Measurements from ENCODE around the gene SRPK2.
"Not testable (repeated sequence)": the region's sequence is repeated elsewhere in the genome, so short reads cannot be mapped to it uniquely, and the experiment has no call there.

The SRPK2 gene

DNA sequence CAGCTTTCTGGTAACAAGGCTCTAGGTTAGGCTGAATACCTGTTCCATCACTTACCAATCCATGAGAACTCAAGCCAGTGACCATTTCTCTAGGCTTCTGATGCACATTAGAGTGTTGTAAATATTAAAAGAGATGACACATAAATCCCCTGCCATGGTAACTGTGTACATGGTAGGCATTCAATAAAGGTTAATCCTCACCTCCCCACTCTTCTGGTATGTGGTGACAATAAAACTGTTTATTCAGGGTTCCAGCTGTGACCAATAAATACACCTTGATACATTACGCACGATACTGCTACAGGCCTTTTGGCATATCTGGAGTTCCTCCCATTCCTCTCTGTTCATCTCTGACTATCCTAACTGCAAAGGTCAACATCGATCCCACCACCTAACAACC, 171.9 kb downstream of the SRPK2 start:
- no peak for DNase-seq

GRCh38 chr7:105215821-105216220, 172.9 kb downstream of the SRPK2 start:
- no peak for DNase-seq

DNA sequence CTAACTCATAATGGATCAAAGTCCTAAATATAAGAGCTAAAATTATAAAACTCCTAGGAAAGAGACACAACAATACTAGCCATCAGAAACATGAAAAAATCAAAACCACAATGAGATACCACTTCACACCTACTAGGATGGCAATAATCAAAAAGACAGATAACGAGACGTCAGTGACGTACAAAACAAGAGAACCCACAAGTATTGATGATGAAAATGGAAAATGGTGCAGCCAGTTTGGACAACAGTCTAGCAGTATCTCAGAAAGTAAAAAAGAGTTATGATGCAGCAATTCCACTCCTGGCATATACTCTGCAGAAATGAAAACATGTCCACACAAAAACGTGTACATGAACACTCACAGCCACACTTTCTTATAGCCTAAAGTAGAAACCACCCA, 173.5 kb downstream of the SRPK2 start:
- no peak for DNase-seq

DNA sequence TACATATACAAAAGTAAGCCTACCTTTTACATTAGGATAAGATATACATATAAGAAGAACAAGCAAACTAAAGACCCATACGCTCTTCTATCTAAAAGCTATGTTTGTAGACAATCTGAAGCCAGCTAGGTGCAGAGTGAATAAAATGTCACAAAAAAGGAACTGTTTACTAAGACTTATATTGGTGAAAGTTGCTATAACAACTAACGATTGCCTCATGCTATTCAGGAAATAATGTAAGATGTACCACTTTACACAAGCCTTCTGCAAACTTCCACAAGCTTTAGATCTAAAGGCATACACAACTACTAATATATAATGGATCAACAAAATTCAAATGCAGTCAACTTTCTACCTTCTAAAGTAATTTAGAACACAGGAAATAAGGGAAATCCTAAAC, 175.1 kb downstream of the SRPK2 start:
- DNase-seq, result peak; percentile 14

GRCh38 chr7:105212212-105212611, 176.5 kb downstream of the SRPK2 start:
- no peak for DNase-seq

DNA sequence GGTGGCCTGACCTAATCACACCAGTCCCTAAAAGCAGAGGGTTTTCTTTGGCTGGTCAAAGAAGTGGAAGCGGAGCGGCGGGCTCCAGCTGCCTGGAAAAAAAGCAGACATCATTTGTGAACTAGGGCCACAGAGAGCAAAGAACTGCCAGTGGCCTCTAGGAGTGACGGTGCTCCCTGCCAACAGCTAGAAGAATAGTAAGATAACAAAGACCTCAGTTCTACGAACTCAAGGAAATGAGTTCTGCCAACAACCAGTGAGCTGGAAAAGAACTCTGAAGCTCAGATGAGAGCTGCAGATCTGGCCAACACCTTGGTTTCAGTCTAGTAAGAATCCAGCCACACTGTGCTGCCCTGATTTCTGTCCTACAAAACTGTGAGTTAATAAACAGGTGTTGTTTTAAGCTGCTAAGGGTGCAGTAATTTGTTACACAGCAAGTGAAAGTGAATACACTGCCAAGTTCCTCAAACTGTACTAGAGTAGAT, 178.0 kb downstream of the SRPK2 start:
- no peak for DNase-seq

GRCh38 chr7:105209870-105210269, 178.9 kb downstream of the SRPK2 start:
- no peak for DNase-seq

GRCh38 chr7:105209433-105209832, 179.3 kb downstream of the SRPK2 start:
- DNase-seq, result no peak

- DNase-seq, result no peak
Observed at GRCh38 chr7:105206985-105207384, 181.7 kb downstream of the SRPK2 start.

- no peak for DNase-seq
Observed at GRCh38 chr7:105205592-105206237, 183.0 kb downstream of the SRPK2 start.

DNA sequence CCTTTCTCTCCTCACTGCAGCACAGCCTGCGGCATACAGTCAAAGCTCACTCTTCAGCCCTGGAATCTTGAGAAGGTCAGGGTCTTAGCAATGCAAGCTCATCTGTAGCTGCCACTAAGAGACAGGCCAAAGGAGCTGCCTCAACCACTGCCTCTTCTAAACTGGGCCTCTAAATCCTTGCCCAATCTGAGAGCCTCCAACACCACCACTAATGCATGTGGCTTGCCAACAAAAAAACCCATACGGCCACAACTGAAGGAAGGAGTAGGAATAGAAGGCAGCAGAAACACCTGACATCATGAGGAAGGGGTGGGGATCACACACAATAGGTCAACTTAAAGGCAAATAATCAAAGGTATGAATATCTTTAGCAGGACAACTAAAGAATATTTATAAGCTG, 183.8 kb downstream of the SRPK2 start:
- DNase-seq, result no peak

DNA sequence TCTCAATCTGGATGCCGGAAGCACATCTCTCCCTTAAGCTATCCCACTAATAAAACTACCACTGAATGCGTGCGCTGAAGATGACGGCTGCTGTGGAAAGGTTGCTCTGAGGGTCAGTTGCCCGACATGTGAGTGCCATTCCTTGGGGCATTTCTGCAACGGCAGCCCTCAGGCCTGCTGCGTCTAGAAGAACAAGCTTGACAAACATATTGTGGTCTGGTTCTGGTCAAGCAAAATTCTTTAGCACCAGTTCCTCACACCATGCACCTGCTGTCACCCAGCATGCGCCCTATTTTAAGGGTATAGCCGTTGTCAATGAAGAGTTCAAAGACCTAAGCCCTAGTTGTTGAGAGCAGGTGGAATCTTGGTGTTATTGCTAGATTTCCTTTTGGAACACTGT, 184.2 kb downstream of the SRPK2 start:
- no peak for DNase-seq

DNA sequence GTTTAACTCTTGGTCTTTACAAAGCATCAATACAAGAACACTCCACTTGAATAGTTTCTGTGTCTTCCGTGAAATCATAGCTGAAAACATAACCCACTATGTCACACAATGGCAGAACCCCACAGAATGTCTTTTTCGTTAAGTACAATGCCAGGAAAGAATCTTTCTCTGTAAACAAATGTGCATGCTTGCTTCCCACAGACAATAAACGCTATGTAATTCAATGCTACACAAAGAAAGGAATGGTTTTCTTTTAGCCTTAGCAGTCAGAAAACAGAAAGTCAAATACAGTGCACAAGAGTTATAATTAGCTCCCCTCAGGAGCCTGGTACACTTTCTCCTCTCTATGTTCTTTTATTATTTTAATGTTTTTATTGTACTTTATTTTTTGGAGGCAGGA, 186.1 kb downstream of the SRPK2 start:
- DNase-seq, result no peak

DNA sequence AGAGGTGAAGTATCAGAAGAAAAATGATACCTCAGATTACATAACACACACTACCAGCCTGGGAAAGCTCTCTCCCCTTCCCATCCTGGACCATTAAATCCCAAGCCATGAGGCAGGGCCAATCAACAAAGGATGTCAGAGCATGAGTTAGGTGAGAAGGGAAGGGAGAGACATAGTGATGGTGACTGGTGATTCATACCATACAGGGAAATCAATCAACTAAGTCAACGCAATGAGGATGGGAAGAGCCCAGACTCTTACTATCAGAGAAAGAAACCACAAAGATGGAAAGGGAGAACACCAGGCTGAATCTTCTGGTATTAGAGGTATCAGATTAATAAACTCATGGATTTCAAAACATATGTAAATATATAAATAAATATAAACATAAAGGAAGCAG, 189.3 kb downstream of the SRPK2 start:
- no peak for DNase-seq

GRCh38 chr7:105198223-105198622, 190.5 kb downstream of the SRPK2 start:
- no peak for DNase-seq

GRCh38 chr7:105196473-105196872, 192.2 kb downstream of the SRPK2 start:
- no peak for DNase-seq

DNA sequence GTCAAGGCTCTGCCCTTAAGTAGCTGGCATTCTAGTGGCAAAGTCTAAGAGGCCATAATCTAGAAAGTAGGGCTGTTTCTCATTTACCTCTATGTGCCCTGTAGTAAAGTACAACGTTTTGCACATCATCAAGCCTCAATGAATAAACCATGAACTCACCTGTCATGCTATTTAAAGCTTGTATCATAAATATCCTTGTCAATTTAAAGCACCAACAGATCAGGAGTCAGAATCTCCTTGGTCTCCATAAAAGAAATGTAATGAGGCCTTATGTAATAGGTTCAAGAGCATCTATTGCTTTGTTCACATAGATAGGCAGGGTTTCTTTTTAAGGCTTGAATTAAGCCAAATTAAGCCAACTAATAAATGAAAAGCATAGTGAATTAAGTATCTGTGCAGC, 192.8 kb downstream of the SRPK2 start:
- no peak for DNase-seq

GRCh38 chr7:105194959-105195358, 193.8 kb downstream of the SRPK2 start:
- DNase-seq, result not testable (repeated sequence)

GRCh38 chr7:105191331-105191730, 197.4 kb downstream of the SRPK2 start:
- DNase-seq, result no peak

- DNase-seq, result no peak
Observed at GRCh38 chr7:105189859-105190492, 198.7 kb downstream of the SRPK2 start.

DNA sequence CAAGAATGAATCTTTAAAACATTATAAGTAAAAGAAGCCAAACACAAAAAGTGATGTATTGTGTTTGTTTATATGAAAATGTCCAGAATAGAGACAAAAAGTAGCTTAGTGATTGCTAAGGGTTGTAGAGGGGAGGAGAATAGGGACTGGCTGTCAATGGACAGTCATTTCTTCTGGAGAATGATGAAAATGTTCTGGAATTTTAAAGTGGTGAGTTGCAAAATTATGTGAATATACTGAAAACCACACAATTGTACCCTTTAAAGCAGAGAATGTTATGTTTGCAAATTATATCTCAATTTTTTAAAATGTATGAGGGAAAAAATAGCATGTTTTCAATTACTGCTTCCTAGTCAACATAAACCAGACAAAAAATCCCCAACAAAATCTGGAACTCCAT, 200.5 kb downstream of the SRPK2 start:
- DNase-seq, result no peak

- DNase-seq, result no peak
Observed at GRCh38 chr7:105187302-105188169, 201.2 kb downstream of the SRPK2 start.

DNA sequence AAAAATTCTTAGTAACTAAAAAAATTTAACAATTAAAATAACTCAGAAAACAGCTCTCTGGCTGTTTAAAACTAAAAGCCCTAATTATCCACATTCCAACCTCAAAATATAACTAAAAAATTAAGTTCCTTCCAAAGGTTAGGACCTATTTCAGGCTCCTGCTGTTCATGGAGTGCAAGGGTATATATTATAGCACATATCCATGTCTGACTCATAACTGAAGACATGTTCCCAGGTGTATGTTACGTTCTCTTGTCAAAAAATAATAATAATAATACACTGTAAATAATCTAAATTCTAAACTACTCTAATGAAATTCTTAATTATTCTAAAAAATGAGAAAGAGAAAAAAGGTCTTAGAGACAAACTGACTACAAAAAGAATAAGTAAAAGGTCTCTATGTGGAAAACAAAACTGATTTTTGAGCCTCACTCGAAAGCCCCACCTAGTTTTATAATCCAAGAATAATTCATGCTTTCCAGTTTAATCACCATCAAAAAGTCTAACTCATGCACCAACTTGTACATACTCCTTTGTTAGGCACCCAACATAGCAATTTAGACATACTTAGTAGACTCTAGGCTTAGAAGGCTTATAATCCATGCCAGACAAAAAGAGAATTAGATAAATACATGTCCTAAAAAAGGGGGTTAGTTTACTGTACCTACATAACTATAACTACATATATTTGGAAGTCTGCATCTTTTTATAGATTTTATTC, 203.3 kb downstream of the SRPK2 start:
- DNase-seq, result no peak

All from NCI-H1694 treated with DMSO at 0.1 percent for 48 hours (cell line).